Measurements from ENCODE around the gene PRPSAP2.

Gene PRPSAP2

DNA sequence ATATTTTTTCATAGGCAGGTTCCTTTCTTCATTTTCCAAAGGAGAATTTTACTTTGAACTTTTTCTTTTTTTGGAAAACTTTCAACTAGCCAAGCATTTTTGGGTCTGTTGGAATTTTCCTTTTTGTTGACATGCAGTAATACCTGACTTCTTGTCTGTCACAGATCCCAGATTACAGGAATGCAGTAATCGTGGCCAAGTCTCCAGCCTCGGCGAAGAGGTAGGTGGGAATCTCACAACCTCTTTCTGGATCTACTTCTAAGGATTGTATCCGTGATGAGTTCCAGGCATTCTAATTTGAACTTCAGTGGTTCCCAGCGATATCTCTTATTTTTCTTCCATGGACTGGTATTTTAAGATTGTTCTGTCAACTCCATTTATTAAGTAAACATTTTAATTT, 31.7 kb downstream of the PRPSAP2 start:
- H3K4me1 ChIP-seq (ENCODE audit: control insufficient read depth, insufficient read depth, low read length) = no peaks in the 10 kb centered on the region
- DNase-seq (ENCODE audit: low read depth, low spot score) = no peak
- peaks cover 9% of the 10 kb centered on the region for H3K36me3 ChIP-seq (ENCODE audit: control insufficient read depth, insufficient read depth, low read length)
- H3K27me3 ChIP-seq (ENCODE audit: control insufficient read depth, insufficient read depth, low read length) = no peaks in the 10 kb centered on the region
- no peak overlapping the region for H3K4me3 ChIP-seq (ENCODE audit: low read length)
- no peaks in the 10 kb centered on the region for H3K9me3 ChIP-seq (ENCODE audit: control insufficient read depth, insufficient read depth, low read length)
- no CpG with 5 or more reads among the region's 5 CpGs for WGBS (ENCODE audit: insufficient coverage, insufficient read length)
- no peak overlapping the region for H3K27ac ChIP-seq (ENCODE audit: low read length)

DNA sequence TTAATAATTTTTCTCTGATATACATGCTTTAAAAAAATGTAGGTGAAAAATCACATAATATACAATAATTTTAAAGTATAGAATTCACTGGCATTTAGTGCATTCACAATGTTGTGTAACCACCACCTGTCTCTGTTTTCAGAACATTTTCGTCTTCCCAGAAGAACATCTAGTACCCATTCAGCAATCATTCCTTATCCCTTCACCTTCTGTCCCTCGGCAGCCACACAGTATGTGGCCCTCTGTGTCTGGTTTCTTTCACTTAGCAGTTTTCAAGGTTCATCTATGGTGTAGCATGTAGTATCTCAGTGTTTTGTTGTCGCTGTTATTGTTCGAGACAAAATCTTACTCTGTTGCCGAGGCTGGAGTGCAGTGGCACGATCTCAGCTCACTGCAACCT, 33.6 kb downstream of the PRPSAP2 start:
- DNase-seq (ENCODE audit: low read depth, low spot score) = no peak
- Histone ChIP-seq H3K4me3 (ENCODE audit: low read length) (no peak overlapping the region), H3K27me3 (ENCODE audit: control insufficient read depth, insufficient read depth, low read length) (no peaks in the 10 kb centered on the region), H3K4me1 (ENCODE audit: control insufficient read depth, insufficient read depth, low read length) (no peaks in the 10 kb centered on the region), H3K36me3 (ENCODE audit: control insufficient read depth, insufficient read depth, low read length) (peaks cover 5% of the 10 kb centered on the region; the same call in 1 of the 2 replicates), H3K27ac (ENCODE audit: low read length) (no peak overlapping the region), H3K9me3 (ENCODE audit: control insufficient read depth, insufficient read depth, low read length) (no peaks in the 10 kb centered on the region)
- WGBS (ENCODE audit: insufficient coverage, insufficient read length) = no CpG with 5 or more reads among the region's 6 CpGs

DNA sequence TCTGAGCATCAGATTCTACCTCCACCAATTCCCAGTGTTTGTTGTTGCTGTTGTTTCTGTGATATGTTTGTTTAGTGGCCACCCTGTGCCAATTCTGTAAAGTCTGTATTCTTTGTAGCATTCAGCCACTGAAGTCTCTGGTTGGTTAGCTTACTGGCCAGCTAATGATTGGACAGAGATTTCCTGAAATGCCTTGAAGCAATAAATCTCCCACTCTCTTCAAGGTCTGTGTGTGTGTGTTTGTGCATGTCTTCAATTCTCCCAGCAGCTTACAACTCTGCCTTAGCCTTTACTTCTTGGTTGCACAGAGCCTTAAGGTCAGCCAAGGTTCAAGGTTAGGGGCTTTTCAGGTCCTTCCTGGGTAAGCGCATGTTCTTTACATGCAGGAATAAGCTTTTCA, 38.2 kb downstream of the PRPSAP2 start:
- WGBS (ENCODE audit: insufficient coverage, insufficient read length) = no CpG with 5 or more reads among the region's 1 CpG
- no peak for DNase-seq (ENCODE audit: low read depth, low spot score)
- no peaks in the 10 kb centered on the region for H3K9me3 ChIP-seq (ENCODE audit: control insufficient read depth, insufficient read depth, low read length)
- H3K27me3 ChIP-seq (ENCODE audit: control insufficient read depth, insufficient read depth, low read length) = no peaks in the 10 kb centered on the region
- no peak overlapping the region for H3K4me3 ChIP-seq (ENCODE audit: low read length)
- H3K36me3 ChIP-seq (ENCODE audit: control insufficient read depth, insufficient read depth, low read length) = peaks cover 3% of the 10 kb centered on the region; the same call in 1 of the 2 replicates
- H3K4me1 ChIP-seq (ENCODE audit: control insufficient read depth, insufficient read depth, low read length) = no peaks in the 10 kb centered on the region
- H3K27ac ChIP-seq (ENCODE audit: low read length) = no peak overlapping the region

DNA sequence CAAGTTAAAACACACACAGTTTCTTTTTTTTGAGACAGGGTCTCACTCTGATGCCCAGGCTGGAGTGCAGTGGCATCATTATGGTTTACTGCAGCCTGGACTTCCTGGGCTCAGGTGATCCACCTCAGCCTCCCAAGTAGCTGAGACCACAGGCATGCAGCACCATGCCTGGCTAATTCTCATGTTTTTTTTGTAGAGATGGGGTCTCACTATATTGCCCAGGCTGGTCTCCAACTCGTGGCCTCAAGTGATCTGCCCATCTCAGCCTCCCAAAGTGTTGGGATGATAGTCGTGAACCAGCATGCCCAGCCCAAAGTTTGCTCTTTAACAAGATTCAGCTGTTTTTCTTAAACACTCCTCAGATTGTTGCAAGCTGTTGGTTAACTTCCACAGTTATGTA, 39.0 kb downstream of the PRPSAP2 start:
- H3K9me3 ChIP-seq (ENCODE audit: control insufficient read depth, insufficient read depth, low read length) = no peaks in the 10 kb centered on the region
- WGBS (ENCODE audit: insufficient coverage, insufficient read length) = no CpG with 5 or more reads among the region's 2 CpGs

DNA sequence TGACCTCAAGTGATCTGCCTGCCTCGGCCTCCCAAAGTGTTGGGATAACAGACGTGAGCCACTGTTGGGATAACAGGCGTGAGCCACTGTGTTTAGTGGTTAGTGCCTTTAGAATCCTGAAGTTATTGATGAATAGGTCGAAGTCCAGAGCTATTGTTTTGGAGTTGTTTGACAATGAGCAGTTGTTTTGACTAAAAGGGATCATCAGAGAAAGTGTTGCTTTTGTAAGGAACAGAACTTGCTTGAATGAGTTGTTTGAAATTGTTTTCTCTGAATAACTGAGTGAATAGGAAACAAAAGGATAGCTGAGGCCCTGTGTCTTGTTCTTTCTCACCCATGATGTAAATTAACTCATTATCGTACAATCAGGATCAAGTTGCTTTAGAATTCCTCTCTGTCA, 46.6 kb downstream of the PRPSAP2 start:
- no peak overlapping the region for H3K27ac ChIP-seq (ENCODE audit: low read length)
- H3K36me3 ChIP-seq (ENCODE audit: control insufficient read depth, insufficient read depth, low read length) = peaks cover 6% of the 10 kb centered on the region
- H3K4me3 ChIP-seq (ENCODE audit: low read length) = no peak overlapping the region
- H3K9me3 ChIP-seq (ENCODE audit: control insufficient read depth, insufficient read depth, low read length) = no peaks in the 10 kb centered on the region
- H3K4me1 ChIP-seq (ENCODE audit: control insufficient read depth, insufficient read depth, low read length) = no peaks in the 10 kb centered on the region
- DNase-seq (ENCODE audit: low read depth, low spot score) = no peak
- WGBS (ENCODE audit: insufficient coverage, insufficient read length) = no CpG with 5 or more reads among the region's 5 CpGs
- no peaks in the 10 kb centered on the region for H3K27me3 ChIP-seq (ENCODE audit: control insufficient read depth, insufficient read depth, low read length)

More for the DNA sequence above, 39.0 kb downstream of the PRPSAP2 start:
- no peaks in the 10 kb centered on the region for H3K27me3 ChIP-seq (ENCODE audit: control insufficient read depth, insufficient read depth, low read length)
- H3K36me3 ChIP-seq (ENCODE audit: control insufficient read depth, insufficient read depth, low read length) = no peaks in the 10 kb centered on the region
- no peaks in the 10 kb centered on the region for H3K4me1 ChIP-seq (ENCODE audit: control insufficient read depth, insufficient read depth, low read length)
- no peak for DNase-seq (ENCODE audit: low read depth, low spot score)
- H3K27ac ChIP-seq (ENCODE audit: low read length) = no peak overlapping the region
- no peak overlapping the region for H3K4me3 ChIP-seq (ENCODE audit: low read length)

DNA sequence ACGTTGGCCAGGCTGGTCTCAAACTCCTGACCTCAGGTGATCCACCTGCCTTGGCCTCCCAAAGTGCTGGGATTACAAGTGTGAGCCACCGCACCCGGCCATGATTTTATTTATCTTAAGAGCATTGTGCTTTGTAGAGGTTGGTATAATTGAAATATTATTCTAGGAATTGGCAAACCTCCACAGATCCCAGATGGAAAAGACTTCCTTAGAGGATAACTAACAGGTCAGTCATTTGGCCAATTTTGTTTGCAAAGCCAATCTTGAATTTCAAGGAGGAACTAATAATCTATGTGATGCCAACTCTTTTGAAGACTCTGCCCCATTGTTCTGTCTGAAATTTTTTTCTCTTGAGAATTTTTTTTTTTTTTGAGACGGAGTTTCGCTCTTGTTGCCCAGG, 47.3 kb downstream of the PRPSAP2 start:
- no peaks in the 10 kb centered on the region for H3K4me1 ChIP-seq (ENCODE audit: control insufficient read depth, insufficient read depth, low read length)
- DNase-seq (ENCODE audit: low read depth, low spot score) = no peak
- H3K27me3 ChIP-seq (ENCODE audit: control insufficient read depth, insufficient read depth, low read length) = no peaks in the 10 kb centered on the region
- H3K36me3 ChIP-seq (ENCODE audit: control insufficient read depth, insufficient read depth, low read length) = peaks cover 6% of the 10 kb centered on the region
- H3K9me3 ChIP-seq (ENCODE audit: control insufficient read depth, insufficient read depth, low read length) = no peaks in the 10 kb centered on the region
- WGBS (ENCODE audit: insufficient coverage, insufficient read length) = no CpG with 5 or more reads among the region's 5 CpGs
- H3K4me3 ChIP-seq (ENCODE audit: low read length) = no peak overlapping the region
- H3K27ac ChIP-seq (ENCODE audit: low read length) = no peak overlapping the region

DNA sequence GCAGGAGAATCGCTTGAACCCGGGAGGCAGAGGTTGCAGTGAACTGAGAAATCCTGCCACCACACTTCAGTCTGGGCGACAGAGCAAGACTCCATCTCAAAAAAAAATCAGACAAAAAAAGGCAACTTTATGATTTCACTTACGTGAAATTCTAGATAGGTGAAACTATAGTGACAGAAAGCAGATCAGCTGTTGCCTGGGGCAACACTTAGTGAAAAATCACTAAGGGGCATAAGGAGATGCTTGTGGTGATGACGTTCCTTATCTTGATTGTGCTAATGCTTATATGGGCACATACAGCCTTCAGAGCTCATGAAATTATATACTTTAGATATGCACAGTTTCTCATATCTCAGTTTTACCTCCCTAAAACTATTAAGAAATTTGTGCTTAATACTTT, 52.4 kb downstream of the PRPSAP2 start:
- Histone ChIP-seq H3K27me3 (ENCODE audit: control insufficient read depth, insufficient read depth, low read length) (no peaks in the 10 kb centered on the region), H3K27ac (ENCODE audit: low read length) (no peak overlapping the region), H3K4me3 (ENCODE audit: low read length) (no peak overlapping the region), H3K9me3 (ENCODE audit: control insufficient read depth, insufficient read depth, low read length) (no peaks in the 10 kb centered on the region), H3K36me3 (ENCODE audit: control insufficient read depth, insufficient read depth, low read length) (peaks cover 13% of the 10 kb centered on the region), H3K4me1 (ENCODE audit: control insufficient read depth, insufficient read depth, low read length) (no peaks in the 10 kb centered on the region)
- DNase-seq (ENCODE audit: low read depth, low spot score) = no peak
- WGBS (ENCODE audit: insufficient coverage, insufficient read length) = no CpG with 5 or more reads among the region's 5 CpGs

DNA sequence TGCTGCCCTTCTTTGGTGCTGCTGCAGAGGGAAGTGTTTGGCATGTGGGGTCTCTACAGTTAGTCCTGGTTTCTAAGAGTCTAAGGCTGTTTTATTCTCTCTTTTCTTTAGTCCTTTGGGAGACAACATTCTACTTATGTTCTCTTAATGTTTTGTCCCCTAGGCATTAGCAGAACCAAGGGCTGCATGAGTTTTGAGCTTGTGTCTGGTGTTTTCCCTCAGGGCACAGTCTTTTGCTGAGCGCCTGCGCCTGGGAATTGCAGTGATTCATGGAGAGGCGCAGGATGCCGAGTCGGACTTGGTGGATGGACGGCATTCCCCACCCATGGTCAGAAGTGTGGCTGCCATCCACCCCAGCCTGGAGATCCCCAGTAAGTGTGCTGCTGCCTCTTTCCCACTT, 53.0 kb downstream of the PRPSAP2 start:
- DNase-seq (ENCODE audit: low read depth, low spot score) = no peak
- WGBS (ENCODE audit: insufficient coverage, insufficient read length) = no CpG with 5 or more reads among the region's 6 CpGs
- Histone ChIP-seq H3K27me3 (ENCODE audit: control insufficient read depth, insufficient read depth, low read length) (no peaks in the 10 kb centered on the region), H3K36me3 (ENCODE audit: control insufficient read depth, insufficient read depth, low read length) (peaks cover 13% of the 10 kb centered on the region), H3K4me1 (ENCODE audit: control insufficient read depth, insufficient read depth, low read length) (no peaks in the 10 kb centered on the region), H3K9me3 (ENCODE audit: control insufficient read depth, insufficient read depth, low read length) (no peaks in the 10 kb centered on the region), H3K4me3 (ENCODE audit: low read length) (no peak overlapping the region), H3K27ac (ENCODE audit: low read length) (no peak overlapping the region)

DNA sequence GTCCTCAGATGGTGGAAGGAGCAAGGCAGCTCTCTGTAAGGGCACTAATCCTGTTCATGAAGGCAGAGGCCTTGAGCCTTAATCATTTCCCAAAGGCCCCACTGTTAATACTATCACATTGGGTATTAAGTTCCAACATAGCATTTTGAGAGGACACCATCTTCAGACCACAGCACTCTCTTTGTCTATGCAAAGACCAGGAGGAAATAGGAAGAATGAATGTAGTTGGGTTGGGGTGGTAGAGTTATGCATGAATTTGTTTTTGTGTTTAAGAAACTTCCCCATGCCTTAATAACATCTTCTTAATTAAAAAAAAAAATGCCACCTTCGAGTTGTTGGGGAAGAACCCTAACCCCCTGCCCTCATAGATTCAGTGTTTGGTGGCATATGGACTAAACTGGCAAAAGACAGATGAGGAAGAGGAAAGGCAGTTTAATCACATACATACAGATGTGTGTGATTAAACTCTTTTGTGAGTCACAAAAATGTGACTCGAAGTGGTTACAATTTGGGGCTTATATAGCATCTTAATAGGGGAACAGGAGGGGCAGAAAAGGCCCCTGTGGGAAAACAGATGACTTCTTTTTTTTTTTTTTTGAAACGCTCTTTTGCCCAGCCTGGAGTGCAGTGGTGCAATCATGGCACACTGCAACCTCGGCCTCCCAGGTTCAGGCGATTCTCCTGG, 59.0 kb downstream of the PRPSAP2 start:
- H3K36me3 ChIP-seq (ENCODE audit: control insufficient read depth, insufficient read depth, low read length) = peaks cover 2% of the 10 kb centered on the region; the same call in 1 of the 2 replicates
- no peak for DNase-seq (ENCODE audit: low read depth, low spot score)
- H3K9me3 ChIP-seq (ENCODE audit: control insufficient read depth, insufficient read depth, low read length) = no peaks in the 10 kb centered on the region
- no peaks in the 10 kb centered on the region for H3K27me3 ChIP-seq (ENCODE audit: control insufficient read depth, insufficient read depth, low read length)
- no peak overlapping the region for H3K27ac ChIP-seq (ENCODE audit: low read length)
- WGBS (ENCODE audit: insufficient coverage, insufficient read length) = no CpG with 5 or more reads among the region's 5 CpGs
- H3K4me1 ChIP-seq (ENCODE audit: control insufficient read depth, insufficient read depth, low read length) = no peaks in the 10 kb centered on the region
- H3K4me3 ChIP-seq (ENCODE audit: low read length) = no peak overlapping the region

DNA sequence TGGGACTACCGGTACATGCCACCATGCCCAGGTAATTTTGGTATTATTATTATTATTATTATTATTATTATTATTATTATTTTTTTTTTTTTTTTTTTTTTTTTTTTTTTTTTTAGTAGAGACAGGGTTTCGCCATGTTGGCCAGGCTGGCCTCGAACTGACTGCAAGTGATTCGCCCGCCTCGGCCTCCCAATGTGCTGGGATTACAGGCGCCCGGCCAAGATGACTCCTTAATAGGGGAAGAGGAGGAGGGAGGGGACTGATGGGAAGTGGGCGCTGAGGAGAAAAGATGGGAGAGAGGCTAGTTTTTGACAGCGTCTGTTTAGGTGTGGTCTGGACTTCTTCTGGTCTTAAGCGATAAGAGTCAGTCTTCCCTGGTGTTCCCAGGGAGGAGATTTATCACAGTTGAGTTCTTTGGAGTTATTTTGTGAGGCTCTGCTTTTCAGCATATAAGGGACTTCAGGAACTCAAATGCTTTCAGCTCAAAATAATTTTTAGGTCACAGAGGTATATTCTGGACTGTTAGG, 59.6 kb downstream of the PRPSAP2 start:
- peaks cover under 1% of the 10 kb centered on the region; the same call in 1 of the 2 replicates for H3K36me3 ChIP-seq (ENCODE audit: control insufficient read depth, insufficient read depth, low read length)
- WGBS (ENCODE audit: insufficient coverage, insufficient read length) = no CpG with 5 or more reads among the region's 11 CpGs
- no peaks in the 10 kb centered on the region for H3K27me3 ChIP-seq (ENCODE audit: control insufficient read depth, insufficient read depth, low read length)
- no peak for DNase-seq (ENCODE audit: low read depth, low spot score)
- no peaks in the 10 kb centered on the region for H3K9me3 ChIP-seq (ENCODE audit: control insufficient read depth, insufficient read depth, low read length)
- no peak overlapping the region for H3K27ac ChIP-seq (ENCODE audit: low read length)
- no peak overlapping the region for H3K4me3 ChIP-seq (ENCODE audit: low read length)
- no peaks in the 10 kb centered on the region for H3K4me1 ChIP-seq (ENCODE audit: control insufficient read depth, insufficient read depth, low read length)

DNA sequence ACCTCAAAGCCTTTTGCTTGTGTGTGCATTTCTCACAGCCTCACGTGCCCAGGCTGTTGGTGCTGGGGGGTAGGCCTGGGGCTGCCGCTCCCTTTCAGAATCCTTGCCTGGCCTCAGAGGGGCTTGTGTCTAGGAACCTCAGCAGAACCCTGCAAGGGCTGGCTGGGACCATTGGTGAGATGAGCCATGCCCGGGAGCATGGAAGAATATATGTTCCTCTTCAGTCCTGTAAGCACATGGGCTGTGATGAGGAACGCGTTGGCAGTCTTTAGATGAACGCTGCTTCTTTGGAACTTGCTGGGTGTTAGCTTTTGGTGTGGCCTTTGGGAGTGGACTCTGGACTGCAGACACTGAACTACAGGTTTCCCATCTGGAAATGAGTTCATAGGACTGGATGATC, 62.0 kb downstream of the PRPSAP2 start:
- no peaks in the 10 kb centered on the region for H3K27me3 ChIP-seq (ENCODE audit: control insufficient read depth, insufficient read depth, low read length)
- no peaks in the 10 kb centered on the region for H3K36me3 ChIP-seq (ENCODE audit: control insufficient read depth, insufficient read depth, low read length)
- DNase-seq (ENCODE audit: low read depth, low spot score) = no peak
- WGBS (ENCODE audit: insufficient coverage, insufficient read length) = no CpG with 5 or more reads among the region's 6 CpGs
- H3K4me3 ChIP-seq (ENCODE audit: low read length) = no peak overlapping the region
- no peak overlapping the region for H3K27ac ChIP-seq (ENCODE audit: low read length)
- no peaks in the 10 kb centered on the region for H3K9me3 ChIP-seq (ENCODE audit: control insufficient read depth, insufficient read depth, low read length)
- no peaks in the 10 kb centered on the region for H3K4me1 ChIP-seq (ENCODE audit: control insufficient read depth, insufficient read depth, low read length)

All from iPS DF 6.9 (cell line).